Cerebellar cortex (tissue), 1 donor: ENCODE data around the gene PDZD8.
"Not testable (repeated sequence)": the region's sequence is repeated elsewhere in the genome, so short reads cannot be mapped to it uniquely, and the experiment has no call there.

Experiments used
- DNase-seq: peaks from one replicate; pipeline ENCODE4 v3.0.0-alpha.2; 2015; ENCODE audit warnings: low spot score

Gene PDZD8

DNA sequence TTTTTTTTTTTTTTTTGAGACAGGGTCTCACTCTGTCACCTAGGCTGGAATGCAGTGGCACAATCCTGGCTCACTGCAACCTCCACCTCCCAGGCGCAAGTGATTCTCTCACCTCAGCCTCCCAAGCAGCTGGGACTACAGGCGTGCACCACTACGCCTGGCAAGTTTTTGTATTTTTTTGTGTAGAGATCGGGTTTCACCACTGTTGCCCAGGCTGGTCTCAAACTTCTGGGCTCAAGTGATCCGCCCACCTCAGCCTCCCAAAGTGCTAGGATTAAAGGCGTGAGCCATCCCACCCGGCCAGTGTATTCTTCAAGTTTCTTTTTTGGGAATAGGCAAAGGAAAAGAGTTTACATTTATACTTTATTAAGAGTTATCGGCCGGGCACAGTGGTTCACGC is 84.4 kb downstream of the PDZD8 start:
- DNase-seq, result not testable (repeated sequence)

DNA sequence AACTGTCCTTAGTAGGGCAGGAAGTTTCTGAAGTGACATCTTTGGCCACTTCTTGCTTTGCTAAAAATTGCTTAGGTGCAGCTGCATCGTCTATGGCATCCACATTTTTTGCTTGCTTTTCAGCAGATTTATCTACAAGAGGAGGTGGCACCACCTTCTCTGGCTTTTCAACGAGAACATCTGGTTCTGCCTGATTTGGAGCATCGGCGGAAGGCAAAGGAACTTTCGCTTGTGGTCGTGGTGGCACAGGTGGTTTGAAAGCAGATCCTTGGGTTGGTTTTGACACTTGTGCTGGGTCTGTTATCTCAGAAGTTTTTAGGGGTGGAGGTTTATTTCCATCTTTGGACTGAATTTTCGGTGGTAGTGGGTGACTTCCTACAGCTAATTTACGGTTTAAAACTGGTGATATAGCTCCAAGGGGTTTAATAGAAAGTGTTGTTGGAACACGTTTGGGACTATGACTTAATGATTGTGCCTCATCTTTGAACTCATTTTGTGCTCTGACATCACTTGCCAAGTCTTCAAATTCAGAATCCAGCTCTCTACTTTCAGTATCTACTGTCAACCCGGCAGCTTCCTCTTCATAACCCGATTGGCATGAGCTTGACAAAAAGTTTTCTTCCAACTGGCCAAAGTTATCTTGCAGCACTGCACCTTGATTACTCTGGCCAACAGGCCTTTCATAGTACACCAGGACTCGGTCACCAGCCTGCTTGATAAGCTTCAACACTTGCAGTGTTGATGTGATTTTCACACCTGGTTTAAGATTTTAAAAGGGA is 90.3 kb downstream of the PDZD8 start:
- no peak for DNase-seq

DNA sequence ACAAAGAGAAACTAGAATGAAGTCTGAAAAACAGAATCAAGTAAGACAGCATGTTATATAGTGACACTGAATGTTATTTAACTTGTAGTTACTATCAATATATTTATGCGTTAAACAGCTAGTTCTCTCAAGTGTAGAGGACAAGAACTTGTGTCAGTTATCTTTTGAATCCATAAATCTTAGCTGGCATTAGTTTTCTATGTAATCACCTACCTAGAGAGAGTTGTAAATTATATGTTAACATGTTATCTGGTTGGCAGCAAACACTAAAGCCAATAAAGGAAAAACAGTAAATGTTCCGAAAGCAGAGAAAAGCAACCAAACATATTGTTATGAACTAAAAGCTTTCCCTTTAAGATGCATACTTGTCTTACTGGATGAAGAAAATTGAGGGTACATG is 97.6 kb downstream of the PDZD8 start:
- no peak for DNase-seq

DNA sequence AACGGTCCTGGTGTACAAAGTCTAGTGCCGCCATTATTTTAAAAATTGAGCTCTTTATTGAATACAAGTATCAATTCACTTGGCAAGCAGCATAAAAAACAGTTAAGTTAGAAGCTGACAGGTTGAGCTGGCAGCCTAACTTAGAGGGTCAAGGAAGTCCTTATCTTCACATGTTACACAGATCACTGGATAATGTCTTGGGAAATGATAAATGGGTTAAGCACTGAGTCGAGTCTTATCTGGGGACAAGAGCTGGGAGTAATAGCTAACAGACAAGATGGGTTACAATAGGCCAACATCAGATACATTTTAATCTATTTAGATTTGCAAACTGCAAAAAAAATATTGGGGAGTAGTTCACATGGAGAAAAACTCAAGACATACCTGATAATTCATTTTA is 100.1 kb downstream of the PDZD8 start:
- DNase-seq, result no peak

DNA sequence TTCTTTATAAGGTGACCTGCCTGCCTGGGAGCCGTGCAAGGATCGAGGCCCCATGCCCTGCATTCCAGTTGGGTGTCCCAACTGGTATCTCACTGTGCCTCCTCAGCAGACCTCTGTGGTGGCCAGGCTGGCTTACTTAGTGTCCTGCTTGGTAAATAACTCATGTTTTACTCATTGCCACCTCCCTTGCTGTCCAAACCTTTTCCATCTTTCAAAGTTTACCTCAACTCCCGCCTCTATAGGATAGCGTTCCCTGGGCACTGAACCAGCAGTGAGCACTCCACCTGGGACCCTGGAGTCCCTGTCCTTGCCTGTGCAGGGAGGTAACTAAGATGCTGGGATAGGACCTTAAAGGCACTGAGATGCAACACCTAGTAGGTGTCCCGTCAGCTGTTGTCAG is 100.7 kb downstream of the PDZD8 start:
- DNase-seq, result no peak

DNA sequence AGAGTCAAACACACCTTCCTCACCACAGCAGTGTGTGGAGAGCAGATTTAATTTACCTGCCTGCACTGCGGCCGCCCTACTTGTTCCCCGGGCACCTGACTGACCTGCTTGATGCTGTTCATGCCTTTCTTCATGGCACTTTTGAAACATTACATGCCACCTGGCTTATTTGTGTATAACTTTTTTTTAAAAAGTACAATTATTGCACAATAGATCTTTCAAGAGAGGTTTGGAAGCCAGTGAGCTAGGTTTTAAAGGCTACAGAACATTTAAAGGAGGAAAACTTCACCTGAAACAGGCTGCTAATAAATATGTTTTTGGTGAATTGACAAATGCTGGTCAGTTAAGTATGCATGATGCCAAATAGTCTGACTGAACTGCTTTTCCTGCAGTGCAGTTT is 101.3 kb downstream of the PDZD8 start:
- DNase-seq, result no peak

DNA sequence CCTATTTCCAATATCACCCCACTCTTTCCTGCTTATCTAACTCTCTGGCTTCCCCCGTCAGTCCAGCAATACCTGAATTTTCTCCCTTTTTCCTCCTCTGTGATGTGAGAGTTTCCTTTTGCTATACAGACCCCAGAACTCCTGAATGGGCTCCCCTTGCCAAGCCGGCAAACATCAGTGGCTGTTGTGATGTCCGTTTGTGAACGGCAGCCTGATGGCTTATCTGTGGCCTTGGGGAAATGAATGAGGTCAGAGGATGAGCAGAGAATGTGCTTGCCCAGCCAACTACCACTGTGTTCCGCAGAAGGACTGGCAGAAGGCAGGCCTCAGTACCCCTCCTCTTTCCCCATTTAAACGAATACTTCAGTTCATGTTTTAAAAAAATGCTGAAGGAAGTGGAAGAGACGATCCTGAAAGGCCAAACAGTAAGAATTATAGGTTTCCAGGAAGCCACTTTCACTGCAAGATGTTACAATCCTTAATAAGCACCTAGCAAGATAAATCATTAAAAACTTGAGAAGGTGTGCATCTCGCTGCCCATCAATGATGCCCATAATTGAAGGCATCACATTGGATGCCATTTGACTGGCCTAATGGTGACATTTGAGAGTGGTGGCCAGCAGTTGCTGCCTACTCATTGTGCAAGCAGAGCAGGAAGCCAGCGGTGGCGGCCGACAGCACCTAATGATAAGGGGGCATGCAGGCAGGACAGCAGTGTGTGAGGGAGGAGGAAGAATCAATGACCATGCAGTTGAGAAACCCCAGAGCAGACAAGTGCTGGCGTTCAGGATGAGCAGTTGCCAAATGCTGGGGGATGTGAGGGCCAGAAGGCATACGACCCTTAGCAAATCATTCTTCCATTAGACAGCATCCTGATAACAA is 102.8 kb downstream of the PDZD8 start:
- DNase-seq, result no peak

DNA sequence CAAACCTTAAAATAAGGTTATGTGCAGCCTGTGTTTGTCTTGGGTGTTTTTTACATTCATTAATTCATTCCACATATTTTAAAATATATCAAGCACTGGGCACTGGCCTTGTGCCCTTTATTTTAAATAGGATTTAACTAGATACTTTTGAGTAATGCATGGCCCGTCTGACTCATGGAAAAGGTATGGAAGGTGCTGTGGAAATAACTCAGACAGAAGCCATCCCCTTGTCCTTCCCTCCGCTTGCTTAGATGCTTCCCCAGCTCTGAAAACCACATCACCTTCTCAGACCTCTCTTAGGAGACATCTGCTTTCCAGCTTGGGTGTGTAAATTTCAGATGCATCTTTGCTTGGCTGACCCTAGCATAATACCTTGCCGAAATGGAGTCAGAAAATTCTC is 103.8 kb downstream of the PDZD8 start:
- no peak for DNase-seq

DNA sequence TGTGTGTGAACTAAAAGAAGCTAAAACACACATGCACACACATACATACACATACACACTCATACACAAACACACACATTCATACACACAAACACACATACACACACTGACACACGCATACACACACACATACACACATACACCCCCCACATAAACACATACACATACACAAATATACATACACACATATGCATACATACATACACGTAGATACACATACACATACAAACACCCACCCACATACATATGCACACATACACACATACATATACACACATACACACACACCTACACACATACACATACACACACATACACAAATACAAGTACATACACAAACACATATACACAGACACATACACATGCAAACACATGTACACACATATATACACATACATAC is 106.3 kb downstream of the PDZD8 start:
- DNase-seq, result no peak

DNA sequence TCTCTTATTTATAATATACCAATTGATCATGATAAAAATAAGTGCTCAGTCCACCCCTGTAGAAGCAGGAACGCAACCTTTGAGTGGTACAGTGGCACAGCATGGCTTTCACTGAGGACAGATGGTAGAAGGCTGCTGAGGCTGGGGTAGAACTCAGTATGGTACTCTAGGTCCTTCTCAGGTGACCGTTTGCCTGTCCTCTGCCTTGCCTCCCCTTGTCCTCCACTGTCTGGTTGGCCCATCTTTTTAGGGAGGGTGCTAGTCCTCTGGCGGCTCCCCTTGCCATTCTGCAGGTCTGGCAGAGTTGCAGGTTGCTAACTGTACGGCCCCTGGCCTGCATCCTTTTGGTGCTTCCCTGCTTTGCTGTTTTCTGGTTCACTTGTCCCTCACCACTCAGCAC is 107.0 kb downstream of the PDZD8 start:
- DNase-seq, result no peak

DNA sequence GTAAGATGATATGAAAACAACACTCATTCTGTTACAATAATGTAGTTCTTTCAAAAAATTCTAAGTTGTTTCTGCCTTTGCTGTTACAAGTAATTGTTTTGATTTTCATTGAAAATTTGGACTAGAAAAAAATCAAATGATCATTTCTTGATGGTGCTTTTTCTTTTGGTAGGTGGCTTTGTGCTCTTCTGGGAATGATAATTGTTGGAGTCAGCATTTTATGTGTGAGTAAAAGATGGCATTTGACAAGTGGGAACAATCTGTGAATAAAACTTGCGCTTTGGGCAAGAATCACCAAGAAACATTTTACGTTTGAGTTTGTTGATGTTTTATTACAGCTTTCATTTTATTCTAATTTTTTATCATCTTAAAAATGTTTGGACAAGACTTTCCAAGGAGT is 108.4 kb downstream of the PDZD8 start:
- DNase-seq, result no peak

DNA sequence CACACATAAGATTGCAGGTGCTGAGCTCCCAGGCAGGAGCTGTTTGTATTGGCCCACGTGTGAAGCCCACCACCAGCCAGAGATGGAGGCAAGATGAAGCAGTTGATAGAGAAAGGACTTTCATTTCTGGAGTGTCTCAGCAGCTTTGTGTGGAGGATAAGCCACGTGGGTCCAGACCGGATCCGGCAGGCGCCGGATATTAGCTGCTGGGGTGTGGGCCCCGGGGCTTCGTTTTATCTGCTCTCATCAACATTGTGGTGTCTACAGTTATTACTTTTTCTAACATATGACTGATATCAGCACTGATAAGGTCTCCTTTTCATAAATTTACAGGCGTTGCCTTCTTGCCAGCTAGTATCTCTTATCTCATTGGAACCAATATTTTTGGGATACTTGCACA is 108.8 kb downstream of the PDZD8 start:
- no peak for DNase-seq

DNA sequence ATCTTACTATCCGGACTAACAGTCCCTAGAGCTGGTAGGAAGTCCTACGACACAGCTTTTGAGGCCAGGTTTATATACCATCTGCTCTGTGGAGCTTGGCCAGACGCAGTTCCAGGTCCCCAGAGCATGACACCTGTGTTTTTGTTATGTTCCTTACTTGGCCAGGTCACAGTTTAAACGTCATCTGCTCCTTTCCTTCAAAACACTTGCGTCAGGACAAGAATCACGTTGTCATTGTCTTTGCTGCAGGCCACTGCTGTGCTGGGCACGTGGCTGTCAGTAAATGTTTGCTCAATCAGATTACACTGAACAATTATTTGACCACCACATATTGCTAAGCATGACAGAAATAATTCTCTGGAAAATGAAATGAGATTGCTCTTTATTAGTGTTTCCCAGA is 110.5 kb downstream of the PDZD8 start:
- peak; percentile 66 for DNase-seq

DNA sequence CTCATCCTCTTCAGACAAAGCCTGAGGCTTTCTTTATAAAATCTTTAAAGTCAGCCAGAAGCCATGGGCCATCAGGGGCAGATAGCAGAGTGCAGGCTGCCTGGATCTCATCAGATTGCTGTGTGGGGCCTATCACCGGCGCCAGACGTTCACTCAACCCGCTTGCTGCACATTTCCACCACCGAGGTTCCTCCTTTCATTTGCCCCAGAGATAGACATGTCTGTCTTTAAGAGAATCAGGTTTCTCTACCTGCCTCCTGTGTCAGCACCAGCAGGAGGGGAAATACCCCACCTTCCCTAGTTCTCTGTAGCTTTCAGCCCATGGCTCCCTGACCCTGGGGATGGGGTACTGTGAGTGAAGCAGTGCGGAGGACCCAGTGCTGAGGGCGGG is 112.3 kb downstream of the PDZD8 start:
- no peak for DNase-seq

DNA sequence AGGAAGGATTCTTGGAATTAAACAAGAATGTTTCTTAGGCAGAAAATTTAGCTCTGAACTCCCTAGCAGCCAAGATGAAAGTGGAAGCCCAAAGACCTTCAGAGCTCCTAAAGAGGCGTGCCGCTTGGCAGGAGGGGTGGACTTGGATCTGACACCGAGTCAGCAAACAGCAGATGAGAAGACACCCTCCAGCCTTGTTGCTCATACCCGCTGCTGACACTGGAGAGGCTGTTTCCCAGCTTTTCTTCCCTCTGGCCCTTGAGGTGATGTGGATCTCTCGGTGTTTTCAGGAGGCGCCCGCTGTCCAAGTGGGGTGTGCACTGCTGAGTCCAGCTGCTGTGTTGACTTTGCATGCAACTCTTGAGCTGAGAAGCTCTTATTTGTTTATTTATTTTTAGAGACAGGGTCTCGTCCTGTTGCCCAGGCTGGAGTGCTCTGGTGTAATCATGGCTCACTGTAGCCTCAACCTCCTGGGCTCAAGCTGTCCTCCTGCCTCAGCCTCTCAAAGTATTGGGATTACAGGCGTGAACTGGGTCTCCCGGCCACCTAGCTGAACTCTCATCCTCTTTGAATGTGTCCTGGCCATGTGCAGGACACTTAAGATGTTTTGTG is 112.8 kb downstream of the PDZD8 start:
- DNase-seq, result no peak

DNA sequence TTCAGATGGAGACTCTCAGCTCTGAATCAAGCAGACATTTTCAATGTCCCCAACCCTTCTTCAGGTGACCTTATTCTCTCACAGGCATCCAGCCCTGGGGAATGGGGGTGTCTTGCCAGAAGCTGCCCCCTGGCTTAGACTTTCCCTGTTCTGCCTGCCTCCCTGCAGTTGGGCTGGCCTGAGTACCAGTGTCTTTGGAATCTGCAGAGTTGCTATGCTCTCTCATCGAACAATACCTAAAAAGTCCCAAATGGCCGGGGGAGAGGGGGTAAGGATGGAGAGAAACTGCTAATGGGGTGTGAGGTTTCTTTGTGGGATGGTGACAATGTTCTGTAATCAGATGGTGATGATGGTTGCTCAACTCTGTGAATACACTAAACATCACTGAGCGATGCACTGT is 113.7 kb downstream of the PDZD8 start:
- no peak for DNase-seq

DNA sequence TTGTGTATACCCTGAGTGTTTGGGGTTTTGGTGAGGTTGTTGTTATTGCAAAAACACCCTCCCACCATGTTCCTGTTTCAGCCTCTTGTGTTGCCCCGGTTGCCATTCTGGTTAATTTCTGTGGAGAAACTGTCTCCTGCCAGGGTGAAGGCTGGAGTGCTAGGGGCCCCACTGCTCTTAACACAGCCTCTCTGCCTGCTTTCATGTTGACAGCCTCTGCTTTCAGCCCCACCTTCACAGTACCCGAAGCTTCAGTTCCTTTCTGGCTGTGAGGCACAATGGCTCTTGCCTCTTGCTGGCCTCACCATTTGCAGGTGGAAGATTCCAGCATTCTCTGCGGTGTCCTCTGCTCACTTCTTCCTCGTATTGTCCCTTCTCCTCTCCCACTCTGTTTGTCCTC is 115.2 kb downstream of the PDZD8 start:
- DNase-seq, result no peak

DNA sequence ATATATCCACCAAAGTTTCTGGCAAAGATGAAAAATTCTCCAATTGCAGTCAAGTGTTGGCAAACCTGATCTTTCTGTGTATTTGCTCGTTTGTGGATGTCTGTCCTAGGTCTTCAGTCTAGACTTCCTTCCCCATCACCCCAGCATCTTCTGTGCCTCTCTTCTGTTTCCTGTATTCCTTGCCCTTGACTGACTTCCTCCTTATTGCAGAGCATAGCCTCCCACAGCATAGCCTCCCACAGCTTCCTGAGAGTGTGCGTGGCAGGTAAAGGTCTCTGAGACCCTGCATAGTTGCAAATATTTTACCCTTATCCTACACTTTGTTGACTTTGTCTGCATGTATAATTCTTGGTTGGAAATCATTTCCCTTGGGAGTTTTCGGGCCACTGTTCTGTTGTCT is 116.0 kb downstream of the PDZD8 start:
- DNase-seq, result no peak

DNA sequence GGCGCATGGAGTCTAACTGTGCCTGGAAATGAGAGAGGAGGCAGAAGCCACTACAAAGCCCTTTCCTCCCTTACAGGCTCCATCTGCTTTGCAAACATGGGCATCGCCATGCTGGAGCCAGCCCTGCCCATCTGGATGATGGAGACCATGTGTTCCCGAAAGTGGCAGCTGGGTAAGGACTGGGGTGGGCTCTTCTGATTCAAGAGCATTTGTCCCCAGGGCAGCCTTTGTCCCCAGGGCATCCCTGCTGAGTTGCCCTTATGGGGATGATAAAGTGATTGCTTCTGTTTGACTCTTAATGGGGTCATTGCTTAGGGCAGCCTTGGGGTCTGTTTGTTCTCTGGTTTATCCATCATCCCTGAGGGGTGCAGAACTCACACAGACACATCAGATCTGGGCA is 117.5 kb downstream of the PDZD8 start:
- DNase-seq, result no peak

DNA sequence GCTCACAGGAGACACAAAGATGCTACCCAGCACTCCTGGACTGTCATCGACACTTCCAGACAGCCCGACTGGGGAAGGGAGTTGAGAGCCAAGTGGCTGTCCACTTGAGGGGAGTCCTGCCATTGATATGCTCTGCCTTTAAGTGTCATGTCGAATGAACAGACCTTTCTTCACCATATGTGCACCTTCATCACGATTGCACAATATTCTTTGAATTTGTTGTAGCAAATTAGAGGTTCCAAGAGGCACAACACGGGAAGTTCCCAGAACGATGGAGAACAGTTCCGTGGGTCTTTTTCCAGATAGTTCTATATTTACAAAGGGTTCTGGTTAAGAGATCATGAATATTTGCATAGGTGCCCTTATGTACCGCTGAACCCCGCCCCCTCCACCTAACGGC is 118.3 kb downstream of the PDZD8 start:
- DNase-seq, result no peak

DNA sequence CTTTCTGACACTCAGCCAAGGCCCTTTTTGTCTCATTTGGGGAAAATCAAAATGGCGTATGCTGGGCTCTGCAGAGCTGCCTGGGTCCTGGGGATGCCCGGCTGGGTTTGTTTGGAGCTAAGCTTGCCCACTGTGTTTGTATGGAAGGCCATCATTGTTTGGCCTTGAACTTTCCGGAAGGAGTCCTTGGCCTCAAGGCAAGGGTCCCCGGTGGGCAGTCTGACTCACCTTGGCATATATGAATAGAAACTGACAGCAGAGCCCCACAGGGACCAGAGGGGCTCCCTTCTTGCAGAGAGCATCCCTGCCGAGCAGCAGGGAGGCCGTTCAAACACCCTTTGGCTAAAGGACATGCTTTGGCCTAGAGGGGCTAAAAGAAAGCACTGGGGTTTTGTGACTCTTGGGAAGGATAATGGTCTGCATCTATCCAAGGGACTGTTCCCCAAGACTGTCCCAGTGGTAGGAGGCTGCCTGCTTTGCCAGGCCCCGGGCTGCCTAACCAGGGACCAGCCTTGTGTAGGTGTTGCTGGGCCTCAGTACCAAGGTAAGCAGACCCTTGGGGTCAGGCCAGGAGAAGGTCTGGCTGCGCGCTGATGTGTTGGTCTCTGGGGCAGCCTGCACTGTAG is 119.3 kb downstream of the PDZD8 start:
- DNase-seq, result no peak
